Motor neuron (in vitro differentiated cells): Measurements from ENCODE around the gene SRPK1. TPM values are rescaled to one million over a fixed set of nuclear protein-coding genes. Genes with fewer than 3 reads are reported as not detected.
"Not testable (repeated sequence)": the region's sequence is repeated elsewhere in the genome, so short reads cannot be mapped to it uniquely, and the experiment has no call there.

Experiments
- ATAC-seq, 8 experiments: fragments of 200-7000 bp; cut with Tn5 transposase; replicated peaks in 6 of 8; 2 replicates each; pipeline ENCODE4 v1.8.0; 2021; ENCODE audit warnings: mild to moderate bottlenecking in 8 of 8, moderate library complexity in 8 of 8
- H3K27ac ChIP-seq, 2 donors: fragments of 250-450 bp; sonication (Bioruptor Pico); 2 replicates each; pipeline ENCODE4 v1.9.0; 2021; ENCODE audit warnings: antibody characterized with exemption in 2 of 2, mild to moderate bottlenecking in 2 of 2, moderate library complexity in 1 of 2
- H3K4me1 ChIP-seq, 2 donors: fragments of 250-450 bp; sonication (Bioruptor Pico); replicated peaks in 1 of 2; 2 replicates each; pipeline ENCODE4 v1.6.1; 2021; ENCODE audit warnings: antibody characterized with exemption in 2 of 2, mild to moderate bottlenecking in 2 of 2, moderate library complexity in 1 of 2
- H3K4me3 ChIP-seq, 5 donors: fragments of 250-450 bp; sonication (Bioruptor Pico); 2 replicates each; pipeline ENCODE4 v1.9.0; 2021; ENCODE audit warnings: antibody characterized with exemption in 5 of 5, mild to moderate bottlenecking in 5 of 5, moderate library complexity in 4 of 5
- WGBS, 10 experiments: fragments of 450-650 bp; shearing (Covaris generic); methylation state at CpG; one replicate each; pipeline ENCODE4 v1.0.0; 2022; 5-methylcytosine and 5-hydroxymethylcytosine counted together
- in situ Hi-C, 9 experiments: fragments of 400-800 bp; cut with MboI; loops; one replicate each; pipeline ENCODE4 v1.15.0; 2021; ENCODE audit warnings: low sequenced_read_pairs in 9 of 9, low pct_unique_long_range_greater_than_20kb in 2 of 9; ENCODE audit not compliant: unreplicated experiment in 9 of 9
- total RNA-seq, 8 experiments: library from RNA; unstranded; fragments of 300-600 nt; gene quantifications; 2 replicates each; pipeline versions ENCODE4 v1.2.3 to v1.2.4, GENCODE V29; 2022

The SRPK1 gene
- total RNA-seq, 8 experiments from 2014 or later, result 33.9 to 105 (median 36.5) TPM

GRCh38 chr6:35945650-35946025 lies 24.7 kb upstream of the SRPK1 start:
- Histone ChIP-seq H3K27ac (no peak overlapping the region), H3K4me1 (no peaks in the 10 kb centered on the region), H3K4me3 (no peak overlapping the region)
- ATAC-seq, result no peak
- 0 to 100% (median 50%) methylated on average over 1 of the region's 1 CpG; no CpG with 5 or more reads in 3 of the 10 experiments for WGBS, 10 experiments
- in situ Hi-C loops, result no loop called here

GRCh38 chr6:35943390-35943789 lies 22.5 kb upstream of the SRPK1 start:
- 83 to 100% (median 100%) methylated on average over 1 of the region's 1 CpG; no CpG with 5 or more reads in 7 of the 10 experiments for WGBS, 10 experiments

GRCh38 chr6:35942355-35942754 lies 21.5 kb upstream of the SRPK1 start:
- no peak overlapping the region for H3K4me3 ChIP-seq
- no peaks in the 10 kb centered on the region for H3K4me1 ChIP-seq
- in situ Hi-C loops, result no loop called here
- ATAC-seq, result no peak
- H3K27ac ChIP-seq, result no peak overlapping the region

More at GRCh38 chr6:35943390-35943789, 22.5 kb upstream of the SRPK1 start:
- ATAC-seq, result no peak
- Histone ChIP-seq H3K27ac (no peak overlapping the region), H3K4me1 (no peaks in the 10 kb centered on the region), H3K4me3 (no peak overlapping the region)
- in situ Hi-C loops, result no loop called here

GRCh38 chr6:35941170-35941569 lies 20.3 kb upstream of the SRPK1 start:
- in situ Hi-C loops, ATAC-seq, H3K4me1 ChIP-seq, H3K4me3 ChIP-seq, H3K27ac ChIP-seq: not testable (repeated sequence)
- 40 to 87% (median 77%) methylated on average over 1 to 6 of the region's 7 CpGs; no CpG with 5 or more reads in 2 of the 10 experiments for WGBS, 10 experiments

GRCh38 chr6:35940014-35940413 lies 19.1 kb upstream of the SRPK1 start:
- WGBS, 10 experiments, result 43 to 94% (median 86%) methylated on average over 1 to 2 of the region's 2 CpGs; no CpG with 5 or more reads in 5 of the 10 experiments
- H3K4me1 ChIP-seq, in situ Hi-C loops, H3K27ac ChIP-seq, ATAC-seq, H3K4me3 ChIP-seq: not testable (repeated sequence)

- in situ Hi-C loops, H3K4me3 ChIP-seq, H3K27ac ChIP-seq, H3K4me1 ChIP-seq, ATAC-seq: not testable (repeated sequence)
- 0 to 100% (median 86%) methylated on average over 1 to 5 of the region's 5 CpGs; no CpG with 5 or more reads in 3 of the 10 experiments for WGBS, 10 experiments
These were observed 18.4 kb upstream of the SRPK1 start for GRCh38 chr6:35939259-35939658.

GRCh38 chr6:35936681-35937359 lies 15.9 kb upstream of the SRPK1 start:
- no peak overlapping the region for H3K4me3 ChIP-seq
- H3K27ac ChIP-seq, result no peak overlapping the region
- 40 to 67% (median 55%) methylated on average over 1 of the region's 1 CpG; no CpG with 5 or more reads in 6 of the 10 experiments for WGBS, 10 experiments
- no peak for ATAC-seq
- in situ Hi-C loops, result no loop called here
- no peaks in the 10 kb centered on the region for H3K4me1 ChIP-seq

GRCh38 chr6:35935469-35935868 lies 14.6 kb upstream of the SRPK1 start:
- Histone ChIP-seq H3K27ac (no peak overlapping the region), H3K4me1 (no peaks in the 10 kb centered on the region), H3K4me3 (no peak overlapping the region)
- 19 to 90% (median 56%) methylated on average over 1 to 5 of the region's 5 CpGs for WGBS, 10 experiments
- ATAC-seq, result no peak
- in situ Hi-C loops, result no loop called here

GRCh38 chr6:35933844-35934243 lies 12.9 kb upstream of the SRPK1 start:
- no peak for ATAC-seq
- in situ Hi-C loops, result no loop called here

GRCh38 chr6:35931873-35932272 lies 11.0 kb upstream of the SRPK1 start:
- in situ Hi-C loops, ATAC-seq: not testable (repeated sequence)
- WGBS, 10 experiments, result 80% methylated on average over 1 of the region's 10 CpGs; no CpG with 5 or more reads in 8 of the 10 experiments

More at GRCh38 chr6:35933844-35934243, 12.9 kb upstream of the SRPK1 start:
- no peak overlapping the region for H3K27ac ChIP-seq
- no peaks in the 10 kb centered on the region for H3K4me1 ChIP-seq
- 0 to 100% (median 60%) methylated on average over 1 to 2 of the region's 2 CpGs; no CpG with 5 or more reads in 3 of the 10 experiments for WGBS, 10 experiments
- no peak overlapping the region for H3K4me3 ChIP-seq

GRCh38 chr6:35931120-35931561 lies 10.2 kb upstream of the SRPK1 start:
- no peak overlapping the region for H3K4me3 ChIP-seq
- H3K27ac ChIP-seq, result no peak overlapping the region
- in situ Hi-C loops, result no loop called here
- 0 to 40% methylated on average over 1 of the region's 30 CpGs; no CpG with 5 or more reads in 8 of the 10 experiments for WGBS, 10 experiments
- ATAC-seq, result no peak
- no peaks in the 10 kb centered on the region for H3K4me1 ChIP-seq

More at GRCh38 chr6:35931873-35932272, 11.0 kb upstream of the SRPK1 start:
- H3K4me3 ChIP-seq, H3K27ac ChIP-seq, H3K4me1 ChIP-seq: not testable (repeated sequence)

GRCh38 chr6:35929601-35930000 lies 8.7 kb upstream of the SRPK1 start:
- no peak overlapping the region for H3K27ac ChIP-seq
- no peaks in the 10 kb centered on the region for H3K4me1 ChIP-seq
- ATAC-seq, result no peak
- H3K4me3 ChIP-seq, result no peak overlapping the region
- WGBS, 10 experiments, result 83 to 100% (median 92%) methylated on average over 1 of the region's 1 CpG; no CpG with 5 or more reads in 6 of the 10 experiments
- in situ Hi-C loops, result no loop called here

- ATAC-seq, result no peak
- WGBS, 10 experiments, result 0 to 100% (median 33%) methylated on average over 1 to 2 of the region's 2 CpGs; no CpG with 5 or more reads in 3 of the 10 experiments
- Histone ChIP-seq H3K4me3 (no peak overlapping the region), H3K27ac (no peak overlapping the region), H3K4me1 (no peaks in the 10 kb centered on the region)
- in situ Hi-C loops, result no loop called here
These were observed 5.8 kb upstream of the SRPK1 start for GRCh38 chr6:35926509-35927215.
